ENCODE measurements around the gene THAP6.
A peak's percentile ranks its signal among the peaks of the same experiment; 100 is the strongest.
"Not testable (repeated sequence)": the region's sequence is repeated elsewhere in the genome, so short reads cannot be mapped to it uniquely, and the experiment has no call there.

Gene THAP6

DNA sequence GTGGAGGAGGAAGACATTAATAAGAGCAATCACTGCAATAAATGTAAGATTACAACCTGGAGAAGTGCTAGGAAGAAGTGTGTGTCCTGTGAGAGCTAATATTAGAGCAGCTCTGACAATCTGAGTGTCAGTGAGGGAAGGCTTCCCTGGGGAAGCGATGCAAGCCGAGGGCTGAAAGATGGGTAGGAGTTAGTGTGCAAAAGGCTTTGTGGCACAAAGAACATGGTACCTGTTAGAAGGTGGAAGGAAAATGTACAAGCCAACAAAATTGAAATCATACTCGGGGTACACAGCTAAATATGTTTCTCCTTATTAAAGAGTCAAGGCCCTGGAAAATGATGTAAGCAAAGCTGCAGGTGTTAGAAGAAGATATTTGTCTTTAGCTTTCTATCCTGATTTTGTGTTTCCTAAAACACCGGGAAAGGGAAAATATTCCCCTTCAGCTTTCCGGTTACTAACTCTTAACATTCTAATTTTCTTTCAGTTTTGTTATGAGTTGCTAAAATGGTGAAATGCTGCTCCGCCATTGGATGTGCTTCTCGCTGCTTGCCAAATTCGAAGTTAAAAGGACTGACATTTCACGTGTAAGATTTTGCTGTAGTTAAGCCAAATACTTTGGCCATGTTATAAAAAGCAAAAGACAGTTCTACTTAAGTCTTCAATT lies 808 bp downstream of the THAP6 start:
- Histone ChIP-seq H3K36me3 (ENCODE audit: insufficient read depth, low read length) (peaks cover 23% of the 10 kb centered on the region), H3K9ac (ENCODE audit: low read depth, low read length) (peak overlapping the region; percentile 74), H3K4me2 (ENCODE audit: insufficient read depth, low read length) (peak overlapping the region; percentile 95), H4K20me1 (ENCODE audit: insufficient read depth, low read length) (no peaks in the 10 kb centered on the region), H3K27me3 (ENCODE audit: insufficient read depth, low read length, poor library complexity) (no peaks in the 10 kb centered on the region), H3K4me3 (ENCODE audit: low read depth in 1 of 2, low read length in 2 of 2) (peak overlapping the region; percentile 91 to 95), H3K27ac (ENCODE audit: low read length) (peak overlapping the region; percentile 92), H3K79me2 (ENCODE audit: insufficient read depth, low read length) (peaks cover 58% of the 10 kb centered on the region), H3K9me3 (ENCODE audit: insufficient read depth, low read length, severe bottlenecking) (no peaks in the 10 kb centered on the region), H3K4me1 (ENCODE audit: insufficient read depth, low read length) (peaks cover 56% of the 10 kb centered on the region), H2AFZ (ENCODE audit: low read depth, low read length) (peak overlapping the region; percentile 80)
- ATAC-seq (ENCODE audit: insufficient read depth, low read depth), result peak; percentile 4; the same call in 2 of the 3 replicates
- DNase-seq, result no peak
- no peak for TF ChIP-seq EZH2 (IDR thresholded peaks at IDR 0.05; ENCODE audit: borderline replicate concordance, low read depth, low read length, severe bottlenecking)
- TF ChIP-seq, protein P1, sequence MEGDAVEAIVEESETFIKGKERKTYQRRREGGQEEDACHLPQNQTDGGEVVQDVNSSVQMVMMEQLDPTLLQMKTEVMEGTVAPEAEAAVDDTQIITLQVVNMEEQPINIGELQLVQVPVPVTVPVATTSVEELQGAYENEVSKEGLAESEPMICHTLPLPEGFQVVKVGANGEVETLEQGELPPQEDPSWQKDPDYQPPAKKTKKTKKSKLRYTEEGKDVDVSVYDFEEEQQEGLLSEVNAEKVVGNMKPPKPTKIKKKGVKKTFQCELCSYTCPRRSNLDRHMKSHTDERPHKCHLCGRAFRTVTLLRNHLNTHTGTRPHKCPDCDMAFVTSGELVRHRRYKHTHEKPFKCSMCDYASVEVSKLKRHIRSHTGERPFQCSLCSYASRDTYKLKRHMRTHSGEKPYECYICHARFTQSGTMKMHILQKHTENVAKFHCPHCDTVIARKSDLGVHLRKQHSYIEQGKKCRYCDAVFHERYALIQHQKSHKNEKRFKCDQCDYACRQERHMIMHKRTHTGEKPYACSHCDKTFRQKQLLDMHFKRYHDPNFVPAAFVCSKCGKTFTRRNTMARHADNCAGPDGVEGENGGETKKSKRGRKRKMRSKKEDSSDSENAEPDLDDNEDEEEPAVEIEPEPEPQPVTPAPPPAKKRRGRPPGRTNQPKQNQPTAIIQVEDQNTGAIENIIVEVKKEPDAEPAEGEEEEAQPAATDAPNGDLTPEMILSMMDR (IDR thresholded peaks at IDR 0.05; ENCODE audit: borderline replicate concordance, extremely low read depth, low read length, poor library complexity, severe bottlenecking), result no peak

DNA sequence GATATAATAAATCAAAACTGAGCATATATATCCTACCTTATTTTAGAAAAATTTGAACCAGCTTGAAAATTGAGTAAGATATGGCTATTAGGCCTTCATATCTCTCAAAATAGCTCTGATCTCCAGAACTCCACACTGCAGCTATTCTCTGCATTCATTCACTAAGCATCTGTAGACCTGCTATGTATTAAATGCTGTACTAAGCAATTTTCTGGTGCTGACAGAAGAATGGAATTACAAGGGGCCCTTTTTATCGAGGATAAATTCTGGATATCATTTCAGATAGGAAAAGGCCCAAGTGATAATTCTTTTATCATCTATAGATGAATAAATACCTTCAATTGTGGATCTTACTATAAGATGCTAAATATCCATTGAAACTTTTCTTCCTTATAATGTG lies 1.9 kb downstream of the THAP6 start:
- Histone ChIP-seq H4K20me1 (ENCODE audit: insufficient read depth, low read length) (no peaks in the 10 kb centered on the region), H3K4me2 (ENCODE audit: insufficient read depth, low read length) (peak overlapping the region; percentile 95), H3K4me3 (ENCODE audit: low read depth in 1 of 2, low read length in 2 of 2) (no peak overlapping the region), H3K36me3 (ENCODE audit: insufficient read depth, low read length) (peaks cover 26% of the 10 kb centered on the region), H3K27me3 (ENCODE audit: insufficient read depth, low read length, poor library complexity) (no peaks in the 10 kb centered on the region), H3K27ac (ENCODE audit: low read length) (no peak overlapping the region), H3K9me3 (ENCODE audit: insufficient read depth, low read length, severe bottlenecking) (no peaks in the 10 kb centered on the region), H3K9ac (ENCODE audit: low read depth, low read length) (no peak overlapping the region), H3K79me2 (ENCODE audit: insufficient read depth, low read length) (peaks cover 52% of the 10 kb centered on the region), H3K4me1 (ENCODE audit: insufficient read depth, low read length) (peaks cover 48% of the 10 kb centered on the region), H2AFZ (ENCODE audit: low read depth, low read length) (no peak overlapping the region)
- no peak for ATAC-seq (ENCODE audit: insufficient read depth, low read depth)
- DNase-seq, result no peak
- TF ChIP-seq EZH2 (IDR thresholded peaks at IDR 0.05; ENCODE audit: borderline replicate concordance, low read depth, low read length, severe bottlenecking), result no peak
- TF ChIP-seq, protein P1 (IDR thresholded peaks at IDR 0.05; ENCODE audit: borderline replicate concordance, extremely low read depth, low read length, poor library complexity, severe bottlenecking), result no peak

DNA sequence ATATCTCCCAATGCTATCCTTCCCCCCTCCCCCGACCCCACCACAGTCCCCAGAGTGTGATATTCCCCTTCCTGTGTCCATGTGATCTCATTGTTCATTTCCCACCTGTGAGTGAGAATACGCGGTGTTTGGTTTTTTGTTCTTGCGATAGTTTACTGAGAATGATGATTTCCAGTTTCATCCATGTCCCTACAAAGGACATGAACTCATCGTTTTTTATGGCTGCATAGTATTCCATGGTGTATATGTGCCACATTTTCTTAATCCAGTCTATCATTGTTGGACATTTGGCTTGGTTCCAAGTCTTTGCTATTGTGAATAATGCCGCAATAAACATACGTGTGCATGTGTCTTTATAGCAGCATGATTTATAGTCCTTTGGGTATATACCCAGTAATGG lies 5.2 kb downstream of the THAP6 start:
- H3K79me2 ChIP-seq (ENCODE audit: insufficient read depth, low read length), result peaks cover 21% of the 10 kb centered on the region
- not testable (repeated sequence) for H3K27ac ChIP-seq (ENCODE audit: low read length); H4K20me1 ChIP-seq (ENCODE audit: insufficient read depth, low read length); H3K27me3 ChIP-seq (ENCODE audit: insufficient read depth, low read length, poor library complexity); H2AFZ ChIP-seq (ENCODE audit: low read depth, low read length); H3K9me3 ChIP-seq (ENCODE audit: insufficient read depth, low read length, severe bottlenecking); H3K9ac ChIP-seq (ENCODE audit: low read depth, low read length); H3K4me3 ChIP-seq (ENCODE audit: low read depth in 1 of 2, low read length in 2 of 2); ATAC-seq (ENCODE audit: insufficient read depth, low read depth); DNase-seq; H3K4me2 ChIP-seq (ENCODE audit: insufficient read depth, low read length)
- peaks cover 23% of the 10 kb centered on the region for H3K4me1 ChIP-seq (ENCODE audit: insufficient read depth, low read length)
- peaks cover 41% of the 10 kb centered on the region for H3K36me3 ChIP-seq (ENCODE audit: insufficient read depth, low read length)

DNA sequence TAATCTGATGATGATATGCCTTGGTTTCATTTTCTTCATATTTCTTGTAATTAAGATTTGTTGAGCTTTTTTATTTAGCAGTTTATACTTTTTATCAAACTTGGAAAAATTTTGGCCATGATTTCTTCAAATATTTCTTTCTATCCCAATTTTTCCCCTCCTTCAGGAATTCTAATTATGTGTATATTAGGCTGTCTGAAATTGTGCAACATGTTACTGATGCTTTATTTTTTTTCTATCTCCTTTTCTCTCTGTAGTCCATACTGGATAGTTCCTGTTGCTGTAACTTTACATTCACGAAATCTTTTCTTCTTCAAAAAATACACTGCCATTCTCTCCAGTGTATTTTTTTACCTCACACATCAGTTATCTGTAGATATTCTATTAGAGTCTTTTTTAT lies 10.8 kb downstream of the THAP6 start:
- H3K36me3 ChIP-seq (ENCODE audit: insufficient read depth, low read length), result peaks cover 63% of the 10 kb centered on the region
- H3K9me3 ChIP-seq (ENCODE audit: insufficient read depth, low read length, severe bottlenecking), result no peaks in the 10 kb centered on the region

More for the DNA sequence above, 10.8 kb downstream of the THAP6 start:
- ATAC-seq (ENCODE audit: insufficient read depth, low read depth) (no peak), DNase-seq (no peak)
- H2AFZ ChIP-seq (ENCODE audit: low read depth, low read length), result no peak overlapping the region
- H3K4me2 ChIP-seq (ENCODE audit: insufficient read depth, low read length), result no peak overlapping the region
- H3K9ac ChIP-seq (ENCODE audit: low read depth, low read length), result no peak overlapping the region
- no peak overlapping the region for H3K4me3 ChIP-seq (ENCODE audit: low read depth in 1 of 2, low read length in 2 of 2)
- H4K20me1 ChIP-seq (ENCODE audit: insufficient read depth, low read length), result no peaks in the 10 kb centered on the region
- H3K27ac ChIP-seq (ENCODE audit: low read length), result no peak overlapping the region
- no peak for TF ChIP-seq EZH2 (IDR thresholded peaks at IDR 0.05; ENCODE audit: borderline replicate concordance, low read depth, low read length, severe bottlenecking)
- TF ChIP-seq, protein P1 (IDR thresholded peaks at IDR 0.05; ENCODE audit: borderline replicate concordance, extremely low read depth, low read length, poor library complexity, severe bottlenecking), result no peak
- 0 out of 2 replicates have a peak, but pooled peaks cover 4% of the 10 kb centered on the region for H3K79me2 ChIP-seq (ENCODE audit: insufficient read depth, low read length)
- H3K4me1 ChIP-seq (ENCODE audit: insufficient read depth, low read length), result no peaks in the 10 kb centered on the region
- no peaks in the 10 kb centered on the region for H3K27me3 ChIP-seq (ENCODE audit: insufficient read depth, low read length, poor library complexity)

Measured in DND-41 (cell line).